B cell (primary cell): ENCODE measurements around the gene CD72.

Experiments
- EZH2 ChIP-seq: IDR thresholded peaks from 2 replicates; pipeline ENCODE4 v1.6.1; 2012; ENCODE audit warnings: borderline replicate concordance, low read depth, mild to moderate bottlenecking, moderate library complexity, low read length; ENCODE audit not compliant: insufficient read depth, poor library complexity, severe bottlenecking
- TF ChIP-seq, protein P1 (sequence below): fragments of 200-600 bp; IDR thresholded peaks from one replicate; pipeline ENCODE4 v1.8.0; 2022; ENCODE audit warnings: antibody characterized with exemption, mild to moderate bottlenecking

DNA sequence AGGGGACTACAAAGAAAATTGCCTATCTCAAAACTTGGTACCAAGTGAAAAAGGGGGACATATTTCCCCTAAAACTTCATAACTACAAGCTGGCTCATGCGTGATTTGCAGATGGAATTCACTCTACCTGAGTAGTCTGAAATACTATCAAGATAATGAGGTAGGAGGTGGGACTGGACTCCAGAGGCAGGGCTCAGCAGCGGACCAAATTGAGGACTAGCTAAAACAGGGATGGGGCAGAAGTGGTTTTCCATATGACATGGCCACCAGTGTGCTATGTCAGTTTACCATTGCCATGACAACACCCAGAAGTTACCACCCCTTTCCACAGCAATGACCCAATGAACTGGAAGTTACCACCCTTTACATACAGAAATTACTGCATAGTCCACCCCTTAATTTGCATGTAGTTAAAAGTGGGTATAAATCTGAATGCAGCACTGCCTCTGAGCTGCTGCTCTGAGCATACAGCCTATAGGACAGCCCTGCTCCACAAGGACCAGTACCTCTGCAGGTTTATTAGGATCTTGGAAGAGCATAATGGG, 43.6 kb downstream of the CD72 start:
- TF ChIP-seq, protein P1, sequence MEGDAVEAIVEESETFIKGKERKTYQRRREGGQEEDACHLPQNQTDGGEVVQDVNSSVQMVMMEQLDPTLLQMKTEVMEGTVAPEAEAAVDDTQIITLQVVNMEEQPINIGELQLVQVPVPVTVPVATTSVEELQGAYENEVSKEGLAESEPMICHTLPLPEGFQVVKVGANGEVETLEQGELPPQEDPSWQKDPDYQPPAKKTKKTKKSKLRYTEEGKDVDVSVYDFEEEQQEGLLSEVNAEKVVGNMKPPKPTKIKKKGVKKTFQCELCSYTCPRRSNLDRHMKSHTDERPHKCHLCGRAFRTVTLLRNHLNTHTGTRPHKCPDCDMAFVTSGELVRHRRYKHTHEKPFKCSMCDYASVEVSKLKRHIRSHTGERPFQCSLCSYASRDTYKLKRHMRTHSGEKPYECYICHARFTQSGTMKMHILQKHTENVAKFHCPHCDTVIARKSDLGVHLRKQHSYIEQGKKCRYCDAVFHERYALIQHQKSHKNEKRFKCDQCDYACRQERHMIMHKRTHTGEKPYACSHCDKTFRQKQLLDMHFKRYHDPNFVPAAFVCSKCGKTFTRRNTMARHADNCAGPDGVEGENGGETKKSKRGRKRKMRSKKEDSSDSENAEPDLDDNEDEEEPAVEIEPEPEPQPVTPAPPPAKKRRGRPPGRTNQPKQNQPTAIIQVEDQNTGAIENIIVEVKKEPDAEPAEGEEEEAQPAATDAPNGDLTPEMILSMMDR: no peak
- no peak for TF ChIP-seq EZH2
